HL-60 (cell line): ENCODE measurements around the gene EHD1.
"Not testable (repeated sequence)": the region's sequence is repeated elsewhere in the genome, so short reads cannot be mapped to it uniquely, and the experiment has no call there.

Experiments
- DNase-seq, 2 experiments: peaks; one replicate each; pipeline ENCODE4 v3.0.0-alpha.2; 2010 to 2020; ENCODE audit warnings: low read depth in 1 of 2, low spot score in 1 of 2
- H3K27ac ChIP-seq: fragments of 250-450 bp; sonication (Bioruptor Pico); replicated peaks from 2 replicates; pipeline ENCODE4 v1.5.1; 2020; ENCODE audit warnings: mild to moderate bottlenecking, moderate library complexity
- H3K27me3 ChIP-seq: fragments of 250-450 bp; sonication (Bioruptor Pico); 2 replicates; pipeline ENCODE4 v1.5.1; 2021; ENCODE audit warnings: mild to moderate bottlenecking, moderate library complexity; ENCODE audit not compliant: insufficient read depth, poor library complexity, severe bottlenecking
- H3K4me3 ChIP-seq: replicated peaks from 2 replicates; pipeline ENCODE4 v1.5.1; 2011; ENCODE audit warnings: mild to moderate bottlenecking, control low read depth, low read length; ENCODE audit not compliant: insufficient read depth
- GABPA ChIP-seq: IDR thresholded peaks from 2 replicates; pipeline ENCODE4 v1.6.1; 2012; ENCODE audit warnings: low read depth
- POLR2AphosphoS5 ChIP-seq: IDR thresholded peaks from 2 replicates; pipeline ENCODE4 v1.6.1; 2012; ENCODE audit warnings: low read depth
- SPI1 ChIP-seq: IDR thresholded peaks from 2 replicates; pipeline ENCODE4 v1.6.1; 2012; ENCODE audit warnings: low read depth, mild to moderate bottlenecking, borderline replicate concordance
- TF ChIP-seq, protein P1 (sequence below): IDR thresholded peaks from one replicate; pipeline ENCODE4 v1.5.1; 2011; ENCODE audit warnings: low read length, control low read depth, inconsistent platforms; ENCODE audit not compliant: insufficient read depth
- TF ChIP-seq, protein P2 (sequence below): IDR thresholded peaks from 2 replicates; pipeline ENCODE4 v1.6.1; 2012; ENCODE audit warnings: low read depth; ENCODE audit not compliant: insufficient replicate concordance

EHD1 gene

DNA sequence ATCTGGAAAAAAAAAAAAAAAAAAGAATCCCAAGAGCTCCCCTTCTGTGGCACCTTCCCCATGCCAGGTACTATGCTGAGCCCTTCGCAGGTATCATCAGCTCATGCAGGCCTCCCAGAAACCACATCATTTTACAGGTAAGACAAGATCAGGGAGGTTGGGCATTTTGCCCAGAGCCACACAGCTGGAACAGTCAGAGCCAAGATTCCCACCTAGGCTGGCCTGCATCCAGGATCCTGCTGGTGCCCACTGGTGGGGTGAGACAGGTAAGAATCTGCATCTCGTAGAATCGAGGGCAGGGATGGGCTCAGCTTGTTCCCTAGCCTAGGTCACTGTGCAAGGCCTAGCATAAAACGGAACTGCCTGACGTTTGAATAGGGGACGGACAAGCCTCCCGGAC, 52.4 kb downstream of the EHD1 start:
- H3K27me3 ChIP-seq: no peaks in the 10 kb centered on the region
- TF ChIP-seq, protein P1, sequence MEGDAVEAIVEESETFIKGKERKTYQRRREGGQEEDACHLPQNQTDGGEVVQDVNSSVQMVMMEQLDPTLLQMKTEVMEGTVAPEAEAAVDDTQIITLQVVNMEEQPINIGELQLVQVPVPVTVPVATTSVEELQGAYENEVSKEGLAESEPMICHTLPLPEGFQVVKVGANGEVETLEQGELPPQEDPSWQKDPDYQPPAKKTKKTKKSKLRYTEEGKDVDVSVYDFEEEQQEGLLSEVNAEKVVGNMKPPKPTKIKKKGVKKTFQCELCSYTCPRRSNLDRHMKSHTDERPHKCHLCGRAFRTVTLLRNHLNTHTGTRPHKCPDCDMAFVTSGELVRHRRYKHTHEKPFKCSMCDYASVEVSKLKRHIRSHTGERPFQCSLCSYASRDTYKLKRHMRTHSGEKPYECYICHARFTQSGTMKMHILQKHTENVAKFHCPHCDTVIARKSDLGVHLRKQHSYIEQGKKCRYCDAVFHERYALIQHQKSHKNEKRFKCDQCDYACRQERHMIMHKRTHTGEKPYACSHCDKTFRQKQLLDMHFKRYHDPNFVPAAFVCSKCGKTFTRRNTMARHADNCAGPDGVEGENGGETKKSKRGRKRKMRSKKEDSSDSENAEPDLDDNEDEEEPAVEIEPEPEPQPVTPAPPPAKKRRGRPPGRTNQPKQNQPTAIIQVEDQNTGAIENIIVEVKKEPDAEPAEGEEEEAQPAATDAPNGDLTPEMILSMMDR: no peak
- TF ChIP-seq, protein P2, sequence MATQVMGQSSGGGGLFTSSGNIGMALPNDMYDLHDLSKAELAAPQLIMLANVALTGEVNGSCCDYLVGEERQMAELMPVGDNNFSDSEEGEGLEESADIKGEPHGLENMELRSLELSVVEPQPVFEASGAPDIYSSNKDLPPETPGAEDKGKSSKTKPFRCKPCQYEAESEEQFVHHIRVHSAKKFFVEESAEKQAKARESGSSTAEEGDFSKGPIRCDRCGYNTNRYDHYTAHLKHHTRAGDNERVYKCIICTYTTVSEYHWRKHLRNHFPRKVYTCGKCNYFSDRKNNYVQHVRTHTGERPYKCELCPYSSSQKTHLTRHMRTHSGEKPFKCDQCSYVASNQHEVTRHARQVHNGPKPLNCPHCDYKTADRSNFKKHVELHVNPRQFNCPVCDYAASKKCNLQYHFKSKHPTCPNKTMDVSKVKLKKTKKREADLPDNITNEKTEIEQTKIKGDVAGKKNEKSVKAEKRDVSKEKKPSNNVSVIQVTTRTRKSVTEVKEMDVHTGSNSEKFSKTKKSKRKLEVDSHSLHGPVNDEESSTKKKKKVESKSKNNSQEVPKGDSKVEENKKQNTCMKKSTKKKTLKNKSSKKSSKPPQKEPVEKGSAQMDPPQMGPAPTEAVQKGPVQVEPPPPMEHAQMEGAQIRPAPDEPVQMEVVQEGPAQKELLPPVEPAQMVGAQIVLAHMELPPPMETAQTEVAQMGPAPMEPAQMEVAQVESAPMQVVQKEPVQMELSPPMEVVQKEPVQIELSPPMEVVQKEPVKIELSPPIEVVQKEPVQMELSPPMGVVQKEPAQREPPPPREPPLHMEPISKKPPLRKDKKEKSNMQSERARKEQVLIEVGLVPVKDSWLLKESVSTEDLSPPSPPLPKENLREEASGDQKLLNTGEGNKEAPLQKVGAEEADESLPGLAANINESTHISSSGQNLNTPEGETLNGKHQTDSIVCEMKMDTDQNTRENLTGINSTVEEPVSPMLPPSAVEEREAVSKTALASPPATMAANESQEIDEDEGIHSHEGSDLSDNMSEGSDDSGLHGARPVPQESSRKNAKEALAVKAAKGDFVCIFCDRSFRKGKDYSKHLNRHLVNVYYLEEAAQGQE: no peak
- no peak for TF ChIP-seq SPI1
- no peak for TF ChIP-seq GABPA
- no peak for TF ChIP-seq POLR2AphosphoS5
- no peak for DNase-seq

DNA sequence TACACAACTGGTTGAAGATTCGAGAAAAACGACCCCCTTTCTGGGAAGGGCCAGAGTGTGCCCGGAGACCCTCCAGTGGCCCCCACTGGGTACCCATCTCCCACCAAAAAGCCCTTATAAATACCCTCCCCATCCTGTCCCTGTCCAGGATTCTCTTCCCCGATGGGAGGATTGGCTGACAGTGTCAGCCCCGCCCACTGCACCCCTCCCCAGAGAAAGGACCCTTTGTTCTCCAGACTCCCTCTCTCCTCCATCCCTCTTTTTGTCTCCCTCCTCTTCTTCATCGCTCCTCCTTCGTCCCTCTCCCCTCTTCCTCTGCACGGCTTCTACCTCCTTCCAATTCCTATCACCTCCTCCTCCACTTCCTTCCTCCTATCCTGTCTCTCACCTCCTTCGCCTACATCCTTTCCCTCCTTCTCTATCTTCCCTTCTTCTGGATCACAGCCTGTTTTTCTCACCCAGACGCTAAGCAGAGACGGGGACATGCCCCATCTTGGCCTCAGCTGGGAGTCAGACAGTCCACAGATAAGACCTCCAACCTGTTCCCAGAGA, 54.8 kb downstream of the EHD1 start:
- H3K27me3 ChIP-seq: no peaks in the 10 kb centered on the region
- no peak for DNase-seq
- TF ChIP-seq, protein P2: no peak
- TF ChIP-seq GABPA (no peak), SPI1 (no peak), POLR2AphosphoS5 (no peak)
- TF ChIP-seq, protein P1: no peak

More for the DNA sequence above, 52.4 kb downstream of the EHD1 start:
- Histone ChIP-seq H3K4me3 (no peak overlapping the region), H3K27ac (no peak overlapping the region)

DNA sequence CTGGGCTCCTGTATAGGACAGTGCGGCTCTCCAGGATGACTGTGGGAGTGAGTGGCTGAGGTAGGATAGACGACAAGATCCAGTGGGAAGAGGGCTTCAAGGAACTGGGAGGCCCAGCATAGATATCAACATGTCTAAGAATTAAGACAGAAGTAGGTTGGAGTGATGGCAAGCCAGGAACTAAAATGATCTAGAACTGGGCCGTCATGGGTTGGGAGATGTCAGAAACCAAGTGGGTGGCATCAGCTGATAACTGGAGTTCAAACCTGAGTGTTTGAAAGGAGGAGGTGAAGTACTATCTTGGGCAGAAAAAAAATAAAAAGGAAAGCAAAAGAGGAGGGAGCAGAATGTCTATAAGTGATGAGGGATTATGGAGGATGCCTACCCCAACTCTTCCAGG, 60.9 kb downstream of the EHD1 start:
- no peak for TF ChIP-seq POLR2AphosphoS5
- TF ChIP-seq, protein P2: no peak
- no peak for TF ChIP-seq GABPA
- TF ChIP-seq, protein P1: no peak
- no peak for TF ChIP-seq SPI1
- H3K27ac ChIP-seq: no peak overlapping the region
- no peaks in the 10 kb centered on the region for H3K27me3 ChIP-seq
- H3K4me3 ChIP-seq: no peak overlapping the region
- no peak for DNase-seq

More for the DNA sequence above, 54.8 kb downstream of the EHD1 start:
- Histone ChIP-seq H3K4me3 (no peak overlapping the region), H3K27ac (no peak overlapping the region)

DNA sequence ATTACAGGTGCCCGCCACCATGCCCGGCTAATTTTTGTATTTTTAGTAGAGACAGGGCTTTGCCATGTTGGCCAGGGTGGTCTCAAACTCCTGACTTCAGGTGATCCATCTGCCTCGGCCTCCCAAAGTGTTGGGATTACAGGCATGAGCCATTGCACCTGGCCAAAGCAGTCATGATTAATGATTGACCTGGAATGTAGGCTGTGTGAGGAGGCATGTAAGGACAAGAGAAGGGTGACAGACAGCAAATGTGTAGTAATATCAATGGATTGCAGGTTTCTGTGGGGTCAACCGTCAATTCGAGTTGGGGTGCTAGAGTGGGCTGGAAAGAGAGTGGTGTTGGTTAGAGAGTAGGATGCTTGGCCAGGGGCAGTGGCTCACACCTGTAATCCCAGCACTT, 63.0 kb downstream of the EHD1 start:
- not testable (repeated sequence) for DNase-seq, H3K27me3 ChIP-seq, H3K27ac ChIP-seq, H3K4me3 ChIP-seq
